Measurements from ENCODE around the gene BET1. TPM values are rescaled to one million over a fixed set of nuclear protein-coding genes. Genes with fewer than 3 reads are reported as not detected.

The BET1 gene
- total RNA-seq, 2 experiments from 2014 or later, result 14.3 to 31.6 TPM

DNA sequence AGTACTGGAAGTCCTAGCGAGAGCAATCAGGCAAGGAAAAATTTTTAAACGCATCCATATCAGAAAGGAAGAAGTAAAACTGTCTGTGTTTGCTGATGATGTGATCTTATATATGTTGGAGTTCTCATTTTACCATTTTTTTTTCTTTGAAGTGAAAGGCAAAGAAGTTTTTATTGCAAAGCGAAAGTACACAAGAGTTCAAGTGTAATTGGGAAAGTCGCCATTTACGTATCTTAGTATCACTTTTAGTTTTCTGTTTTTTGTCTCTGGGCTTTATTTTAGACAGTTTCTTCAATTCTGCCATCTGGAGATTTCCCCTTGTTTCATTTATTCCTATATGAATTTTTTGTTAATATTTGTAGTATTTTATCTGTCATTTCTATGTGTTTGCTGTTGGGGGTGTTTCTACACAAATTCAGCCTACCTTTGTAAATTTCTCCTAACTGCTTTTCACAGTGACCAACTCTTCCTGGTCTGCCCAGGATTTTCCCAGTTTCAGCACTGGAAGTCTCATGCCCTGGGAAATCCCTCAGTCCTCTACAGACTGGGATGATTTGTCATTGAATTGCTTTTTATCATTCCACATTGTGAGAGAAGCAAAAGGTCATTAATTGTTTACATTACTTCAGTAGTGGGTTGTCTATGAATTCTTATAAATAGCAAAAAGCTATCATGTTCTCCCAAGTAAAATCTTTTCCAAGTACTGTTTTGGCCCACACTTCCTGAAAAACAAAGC, 23.2 kb downstream of the BET1 start:
- no peaks in the 10 kb centered on the region for H3K9me2 ChIP-seq (ENCODE audit: insufficient read depth, low read length)
- no peak for TF ChIP-seq EZH2phosphoT487 (IDR thresholded peaks at IDR 0.05; ENCODE audit: borderline replicate concordance, low read depth, low read length)
- TF ChIP-seq, protein P1, sequence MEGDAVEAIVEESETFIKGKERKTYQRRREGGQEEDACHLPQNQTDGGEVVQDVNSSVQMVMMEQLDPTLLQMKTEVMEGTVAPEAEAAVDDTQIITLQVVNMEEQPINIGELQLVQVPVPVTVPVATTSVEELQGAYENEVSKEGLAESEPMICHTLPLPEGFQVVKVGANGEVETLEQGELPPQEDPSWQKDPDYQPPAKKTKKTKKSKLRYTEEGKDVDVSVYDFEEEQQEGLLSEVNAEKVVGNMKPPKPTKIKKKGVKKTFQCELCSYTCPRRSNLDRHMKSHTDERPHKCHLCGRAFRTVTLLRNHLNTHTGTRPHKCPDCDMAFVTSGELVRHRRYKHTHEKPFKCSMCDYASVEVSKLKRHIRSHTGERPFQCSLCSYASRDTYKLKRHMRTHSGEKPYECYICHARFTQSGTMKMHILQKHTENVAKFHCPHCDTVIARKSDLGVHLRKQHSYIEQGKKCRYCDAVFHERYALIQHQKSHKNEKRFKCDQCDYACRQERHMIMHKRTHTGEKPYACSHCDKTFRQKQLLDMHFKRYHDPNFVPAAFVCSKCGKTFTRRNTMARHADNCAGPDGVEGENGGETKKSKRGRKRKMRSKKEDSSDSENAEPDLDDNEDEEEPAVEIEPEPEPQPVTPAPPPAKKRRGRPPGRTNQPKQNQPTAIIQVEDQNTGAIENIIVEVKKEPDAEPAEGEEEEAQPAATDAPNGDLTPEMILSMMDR (conservative IDR thresholded peaks at IDR 0.05; ENCODE audit: low read length), result no peak
- H4K20me1 ChIP-seq (ENCODE audit: insufficient read depth, low read length), result no peaks in the 10 kb centered on the region
- ChIA-PET CTCF (ENCODE audit: unreplicated experiment) (no interaction called here), POLR2A (interaction anchor here (0.9 to 1.4 kb wide), 4 partner anchors 10 to 98 kb away, joined by 3 to 7 read pairs (median 4); no protein-coding TSS in a partner anchor)
- H3K36me3 ChIP-seq (ENCODE audit: insufficient read depth, low read length), result no peaks in the 10 kb centered on the region
- intact Hi-C loops (cut with micrococcal nuclease; ENCODE audit: unreplicated experiment), result no loop called here
- DNase-seq (ENCODE audit: low spot score), result no peak
- H3K4me1 ChIP-seq (ENCODE audit: insufficient read depth, low read length, poor library complexity, severe bottlenecking), result no peaks in the 10 kb centered on the region
- H3K9me3 ChIP-seq (ENCODE audit: low read length), result no peaks in the 10 kb centered on the region
- H3K27ac ChIP-seq (ENCODE audit: low read depth, low read length, poor library complexity, severe bottlenecking), result no peak overlapping the region
- BruUV-seq (replicated peaks), result no TSS peak
- H3K4me2 ChIP-seq (ENCODE audit: low read length), result peak overlapping the region; percentile 52
- peak overlapping the region; percentile 86 for H2AFZ ChIP-seq (ENCODE audit: low read length)
- H3K4me3 ChIP-seq (ENCODE audit: low read depth, low read length, poor library complexity, severe bottlenecking), result peak overlapping the region; percentile 51
- H3K79me2 ChIP-seq (ENCODE audit: insufficient read depth, low read depth, low read length), result no peaks in the 10 kb centered on the region

DNA sequence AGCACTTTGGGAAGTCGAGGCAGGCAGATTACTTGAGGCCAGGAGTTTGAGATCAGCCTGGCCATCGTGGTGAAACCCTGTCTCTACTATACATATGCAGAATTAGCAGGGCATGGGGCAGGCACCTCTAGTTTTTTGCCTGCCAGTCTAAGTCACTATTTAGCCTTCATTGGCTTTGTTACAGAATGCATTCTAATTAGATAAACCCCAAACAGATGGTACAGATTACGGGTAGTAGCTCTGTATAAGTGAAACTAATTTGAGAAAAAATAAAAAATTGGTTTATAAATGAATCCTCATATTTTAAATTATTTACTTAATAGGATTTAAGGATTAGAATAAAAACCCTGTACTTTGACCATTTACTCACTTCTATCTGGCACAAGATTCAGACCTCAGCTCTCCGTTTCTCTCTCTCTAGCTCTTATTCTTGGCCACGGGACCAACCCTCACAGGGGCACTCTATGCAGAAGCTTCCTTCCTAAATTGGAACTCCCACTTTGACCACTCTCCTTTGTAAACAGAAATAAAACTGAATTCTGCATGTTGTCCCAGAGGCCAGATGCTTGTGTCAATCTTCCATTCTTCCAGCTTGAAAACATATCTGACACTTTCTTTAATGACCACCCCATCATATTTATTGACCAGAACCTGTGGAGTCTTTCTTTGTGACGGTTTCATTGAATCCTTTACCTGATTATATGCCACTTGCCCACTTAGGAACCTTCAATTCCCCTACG, 26.8 kb downstream of the BET1 start:
- Histone ChIP-seq H3K36me3 (ENCODE audit: insufficient read depth, low read length) (no peaks in the 10 kb centered on the region), H2AFZ (ENCODE audit: low read length) (no peak overlapping the region), H4K20me1 (ENCODE audit: insufficient read depth, low read length) (no peaks in the 10 kb centered on the region), H3K9me2 (ENCODE audit: insufficient read depth, low read length) (no peaks in the 10 kb centered on the region), H3K4me1 (ENCODE audit: insufficient read depth, low read length, poor library complexity, severe bottlenecking) (no peaks in the 10 kb centered on the region), H3K4me3 (ENCODE audit: low read depth, low read length, poor library complexity, severe bottlenecking) (no peak overlapping the region), H3K9me3 (ENCODE audit: low read length) (no peaks in the 10 kb centered on the region), H3K4me2 (ENCODE audit: low read length) (no peak overlapping the region), H3K27ac (ENCODE audit: low read depth, low read length, poor library complexity, severe bottlenecking) (no peak overlapping the region), H3K79me2 (ENCODE audit: insufficient read depth, low read depth, low read length) (no peaks in the 10 kb centered on the region)
- BruUV-seq (replicated peaks), result no TSS peak
- intact Hi-C loops (cut with micrococcal nuclease; ENCODE audit: unreplicated experiment), result no loop called here
- DNase-seq (ENCODE audit: low spot score), result no peak
- ChIA-PET POLR2A (interaction anchor here (0.5 to 1.3 kb wide), 4 partner anchors 9 to 96 kb away, joined by 3 to 6 read pairs (median 4); no protein-coding TSS in a partner anchor), CTCF (ENCODE audit: unreplicated experiment) (interaction anchor here (0.6 kb wide), 1 partner anchor 11 kb away, joined by 3 read pairs; no protein-coding TSS in a partner anchor)
- TF ChIP-seq EZH2phosphoT487 (IDR thresholded peaks at IDR 0.05; ENCODE audit: borderline replicate concordance, low read depth, low read length), result no peak
- TF ChIP-seq, protein P1 (conservative IDR thresholded peaks at IDR 0.05; ENCODE audit: low read length), result no peak

Measured in OCI-LY7 (cell line).